ENCODE data around the gene MYT1. TPM values are rescaled to one million over a fixed set of nuclear protein-coding genes. Genes with fewer than 3 reads are reported as not detected.

The MYT1 gene
- total and polyA plus RNA-seq, 2 of the 8 experiments (the other 6 are each of a cell fraction or from before 2014, with no cell fraction given): 0.63 to 2.0 TPM

DNA sequence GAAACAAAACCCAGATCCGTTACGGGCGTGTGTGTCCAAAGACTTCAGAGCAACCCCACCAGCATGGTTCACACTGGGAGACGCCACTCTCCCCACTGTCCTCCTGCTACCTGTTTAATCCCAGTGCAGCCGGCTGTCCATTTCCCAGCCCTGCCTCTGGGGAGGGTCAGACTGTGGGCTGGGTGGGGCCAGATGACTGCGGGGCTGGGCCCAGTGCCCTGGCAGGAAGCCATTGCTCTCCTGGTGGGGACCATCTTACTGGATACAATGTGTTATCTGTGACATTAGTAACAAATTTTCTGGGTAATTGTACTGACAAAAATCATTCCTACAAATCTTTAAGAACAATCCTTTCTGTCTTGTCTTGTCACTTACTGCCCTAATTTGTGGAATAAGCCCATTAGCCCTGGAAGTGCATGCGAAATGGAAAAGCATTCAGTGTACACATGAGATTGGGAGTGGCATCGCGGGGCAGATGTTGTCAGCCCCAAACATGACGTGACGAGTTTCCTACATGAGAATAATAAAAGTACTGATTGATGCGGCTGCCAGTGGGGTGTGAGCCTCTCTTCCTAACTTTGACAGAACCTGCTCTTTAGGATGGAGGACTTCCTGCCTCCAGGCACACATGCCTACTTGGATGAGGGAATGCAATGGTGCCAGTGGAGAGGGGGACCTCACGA, 53.4 kb downstream of the MYT1 start:
- no peak overlapping the region for H4K5ac ChIP-seq (ENCODE audit: insufficient read length, low read depth, low read length)
- H3K79me1 ChIP-seq (ENCODE audit: low read depth, low read length): no peaks in the 10 kb centered on the region
- no peaks in the 10 kb centered on the region for H3K27me3 ChIP-seq (replicated peaks in 1 of 4; ENCODE audit: control insufficient read depth in 3 of 4, extremely low read depth in 1 of 4, insufficient read depth in 3 of 4, low read length in 3 of 4)
- no peaks in the 10 kb centered on the region for H3K79me2 ChIP-seq (ENCODE audit: control insufficient read depth in 1 of 2, insufficient read depth in 2 of 2, low read length in 2 of 2)
- POLR2A ChIA-PET (ENCODE audit: partially characterized antibody): no interaction called here
- no peak overlapping the region for H2AK5ac ChIP-seq (ENCODE audit: low read depth, low read length)
- H3K18ac ChIP-seq (ENCODE audit: extremely low read depth, low read length): no peak overlapping the region
- no peak for DNase-seq (ENCODE audit: low read depth in 1 of 2, low spot score in 2 of 2)
- no peak overlapping the region for H2BK12ac ChIP-seq (ENCODE audit: low read depth, low read length)
- H3K4me3 ChIP-seq (ENCODE audit: extremely low read depth in 1 of 4, insufficient read depth in 2 of 4, low read depth in 3 of 4, low read length in 4 of 4): no peak overlapping the region
- no peak overlapping the region for H3K9ac ChIP-seq (replicated peaks in 1 of 4; ENCODE audit: extremely low read depth in 1 of 4, low read depth in 3 of 4, low read length in 3 of 4)
- CTCF ChIA-PET (ENCODE audit: partially characterized antibody): no interaction called here
- FAIRE-seq: no peak
- no peak overlapping the region for H2BK120ac ChIP-seq (replicated peaks; ENCODE audit: low read depth, low read length)
- H3K56ac ChIP-seq (replicated peaks; ENCODE audit: insufficient read length, low read depth, low read length): no peak overlapping the region
- no peak overlapping the region for H2AFZ ChIP-seq (ENCODE audit: low read length)
- H3K4me1 ChIP-seq (replicated peaks in 1 of 4; ENCODE audit: control insufficient read depth in 3 of 4, insufficient read depth in 4 of 4, low read length in 3 of 4): no peaks in the 10 kb centered on the region
- H4K8ac ChIP-seq (ENCODE audit: extremely low read depth, insufficient read depth, low read length): no peak overlapping the region
- H3K4ac ChIP-seq (replicated peaks; ENCODE audit: insufficient read length, low read depth, low read length): no peak overlapping the region
- H3K36me3 ChIP-seq (ENCODE audit: control insufficient read depth in 2 of 4, insufficient read depth in 4 of 4, low read length in 3 of 4): no peaks in the 10 kb centered on the region
- H3K9me3 ChIP-seq (ENCODE audit: insufficient read depth in 2 of 2, low read depth in 1 of 2, low read length in 1 of 2): no peaks in the 10 kb centered on the region
- WGBS, 2 experiments (ENCODE audit: extremely low coverage in 1 of 2, insufficient coverage in 1 of 2, insufficient read length in 1 of 2, insufficient replicate concordance in 2 of 2, low coverage in 1 of 2, low lambda C conversion rate in 2 of 2, missing lambda C conversion rate in 1 of 2): 87% methylated on average over 13 of the region's 13 CpGs; no CpG with 5 or more reads in 1 of the 2 experiments
- H3K14ac ChIP-seq (ENCODE audit: insufficient read length): no peak overlapping the region
- no peak overlapping the region for H4K91ac ChIP-seq (replicated peaks; ENCODE audit: insufficient read length, low read length)
- no peak overlapping the region for H3K23ac ChIP-seq (ENCODE audit: insufficient read length)
- no peak overlapping the region for H3K27ac ChIP-seq (ENCODE audit: low read depth, low read length)
- no peak overlapping the region for H2BK20ac ChIP-seq (ENCODE audit: low read length)
- no peaks in the 10 kb centered on the region for H4K20me1 ChIP-seq (replicated peaks in 1 of 2; ENCODE audit: control insufficient read depth in 1 of 2, insufficient read depth in 2 of 2, low read length in 2 of 2)
- no peak overlapping the region for H2BK15ac ChIP-seq (ENCODE audit: low read length)
- no peak overlapping the region for H3K4me2 ChIP-seq (ENCODE audit: insufficient read depth in 1 of 2, low read depth in 2 of 2, low read length in 2 of 2)
- H3K23me2 ChIP-seq (ENCODE audit: low read depth, low read length): no peaks in the 10 kb centered on the region
- H2BK5ac ChIP-seq (ENCODE audit: low read depth, low read length): no peak overlapping the region
- TF ChIP-seq KDM4A (IDR thresholded peaks at IDR 0.05; ENCODE audit: low read depth, low read length, severe bottlenecking): no peak
- TF ChIP-seq, protein P1, sequence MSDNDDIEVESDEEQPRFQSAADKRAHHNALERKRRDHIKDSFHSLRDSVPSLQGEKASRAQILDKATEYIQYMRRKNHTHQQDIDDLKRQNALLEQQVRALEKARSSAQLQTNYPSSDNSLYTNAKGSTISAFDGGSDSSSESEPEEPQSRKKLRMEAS (IDR thresholded peaks at IDR 0.05): no peak
- TF ChIP-seq SIN3A (conservative IDR thresholded peaks at IDR 0.05 in 1 of 2, IDR thresholded peaks at IDR 0.05 in 1 of 2; ENCODE audit: low read depth in 1 of 2, low read length in 2 of 2): no peak
- no peak for TF ChIP-seq HDAC2 (IDR thresholded peaks at IDR 0.05; ENCODE audit: borderline replicate concordance in 1 of 2, low read depth in 2 of 2, low read length in 2 of 2)
- no peak for TF ChIP-seq SP2 (IDR thresholded peaks at IDR 0.05; ENCODE audit: low read length)
- TF ChIP-seq SIX5 (IDR thresholded peaks at IDR 0.05; ENCODE audit: low read depth, low read length): no peak
- no peak for TF ChIP-seq CHD1 (IDR thresholded peaks at IDR 0.05; ENCODE audit: low read depth, low read length)
- TF ChIP-seq MAFK (IDR thresholded peaks at IDR 0.05; ENCODE audit: low read depth, low read length): no peak
- no peak for TF ChIP-seq SUZ12 (IDR thresholded peaks at IDR 0.05; ENCODE audit: low read length)
- TF ChIP-seq POU5F1 (IDR thresholded peaks at IDR 0.05; ENCODE audit: low read depth, low read length): no peak
- TF ChIP-seq SIRT6 (IDR thresholded peaks at IDR 0.05; ENCODE audit: low read length): no peak
- no peak for TF ChIP-seq NRF1 (IDR thresholded peaks at IDR 0.05; ENCODE audit: low read depth, low read length)
- TF ChIP-seq CBX5 (IDR thresholded peaks at IDR 0.05; ENCODE audit: low read depth, low read length): no peak
- no peak for TF ChIP-seq HDAC6 (IDR thresholded peaks at IDR 0.05; ENCODE audit: low read depth, low read length)

All from H1 (cell line).